ENCODE measurements around the gene HPRT1. TPM values are rescaled to one million over a fixed set of nuclear protein-coding genes. Genes with fewer than 3 reads are reported as not detected.

HPRT1 gene
- total RNA-seq, 1 donor from 2014 or later, result 15.2 TPM

DNA sequence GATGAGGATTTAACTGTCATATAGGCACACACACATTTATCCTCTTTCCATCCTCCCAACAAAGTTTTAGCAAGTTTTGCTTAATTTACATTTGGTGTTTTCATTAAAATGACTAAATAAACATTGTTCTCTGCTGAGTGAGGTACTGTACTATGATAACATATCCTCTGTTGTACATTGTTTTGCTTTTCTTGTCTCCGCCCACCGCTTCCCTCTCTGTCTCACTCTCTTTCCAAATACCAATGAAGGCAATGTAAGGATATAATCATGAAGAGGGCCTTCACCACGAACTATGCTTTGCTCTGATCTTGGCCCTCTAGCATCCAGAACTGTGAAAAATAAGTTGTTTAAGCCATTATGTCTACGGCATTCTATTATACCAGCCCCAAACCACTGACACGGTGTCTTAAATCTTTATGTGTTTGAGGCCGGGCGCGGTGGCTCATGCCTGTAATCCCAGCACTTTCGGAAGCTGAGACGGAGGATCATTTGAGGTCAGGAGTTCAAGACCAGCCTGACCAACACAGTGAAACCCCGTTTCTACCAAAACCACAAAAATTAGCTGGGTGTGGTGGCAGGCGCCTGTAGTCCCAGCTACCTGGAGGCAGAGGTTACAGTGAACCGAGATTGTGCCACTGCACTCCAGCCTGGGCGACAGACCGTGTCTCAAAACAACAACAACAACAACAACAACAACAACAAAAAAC, 65.3 kb downstream of the HPRT1 start:
- no peaks in the 10 kb centered on the region for H3K27me3 ChIP-seq
- no peak overlapping the region for H3K4me3 ChIP-seq
- H3K4me1 ChIP-seq, result no peaks in the 10 kb centered on the region
- no peak overlapping the region for H3K27ac ChIP-seq
- H3K9me3 ChIP-seq, result no peaks in the 10 kb centered on the region
- DNase-seq (no peak), ATAC-seq (no peak)
- intact Hi-C loops (cut with DNase I), result no loop called here
- no peaks in the 10 kb centered on the region for H3K36me3 ChIP-seq
- TF ChIP-seq, protein P1, sequence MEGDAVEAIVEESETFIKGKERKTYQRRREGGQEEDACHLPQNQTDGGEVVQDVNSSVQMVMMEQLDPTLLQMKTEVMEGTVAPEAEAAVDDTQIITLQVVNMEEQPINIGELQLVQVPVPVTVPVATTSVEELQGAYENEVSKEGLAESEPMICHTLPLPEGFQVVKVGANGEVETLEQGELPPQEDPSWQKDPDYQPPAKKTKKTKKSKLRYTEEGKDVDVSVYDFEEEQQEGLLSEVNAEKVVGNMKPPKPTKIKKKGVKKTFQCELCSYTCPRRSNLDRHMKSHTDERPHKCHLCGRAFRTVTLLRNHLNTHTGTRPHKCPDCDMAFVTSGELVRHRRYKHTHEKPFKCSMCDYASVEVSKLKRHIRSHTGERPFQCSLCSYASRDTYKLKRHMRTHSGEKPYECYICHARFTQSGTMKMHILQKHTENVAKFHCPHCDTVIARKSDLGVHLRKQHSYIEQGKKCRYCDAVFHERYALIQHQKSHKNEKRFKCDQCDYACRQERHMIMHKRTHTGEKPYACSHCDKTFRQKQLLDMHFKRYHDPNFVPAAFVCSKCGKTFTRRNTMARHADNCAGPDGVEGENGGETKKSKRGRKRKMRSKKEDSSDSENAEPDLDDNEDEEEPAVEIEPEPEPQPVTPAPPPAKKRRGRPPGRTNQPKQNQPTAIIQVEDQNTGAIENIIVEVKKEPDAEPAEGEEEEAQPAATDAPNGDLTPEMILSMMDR (IDR thresholded peaks at IDR 0.05), result no peak

DNA sequence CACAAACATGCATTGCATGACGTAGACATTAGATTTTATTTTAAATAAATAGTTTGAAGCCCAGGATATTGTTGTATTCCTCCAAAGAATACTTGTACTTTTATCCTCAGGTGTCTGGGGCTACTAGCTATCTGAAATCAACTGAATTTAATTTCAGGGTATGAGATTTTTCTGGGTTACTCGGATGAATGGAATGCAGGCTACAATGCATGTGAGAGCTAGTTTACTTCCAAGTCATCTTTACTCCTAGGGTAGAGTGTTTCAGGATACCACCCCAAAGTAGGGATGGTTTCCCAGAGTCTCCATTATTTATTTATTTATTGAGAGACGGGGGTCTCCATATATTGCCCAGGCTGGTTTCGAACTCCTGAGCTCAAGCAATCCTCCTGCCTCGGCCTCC, 66.4 kb downstream of the HPRT1 start:
- intact Hi-C loops (cut with DNase I), result no loop called here
- no peaks in the 10 kb centered on the region for H3K4me1 ChIP-seq
- H3K27me3 ChIP-seq, result no peaks in the 10 kb centered on the region
- DNase-seq (no peak), ATAC-seq (no peak)
- no peaks in the 10 kb centered on the region for H3K9me3 ChIP-seq
- H3K4me3 ChIP-seq, result no peak overlapping the region
- TF ChIP-seq, protein P1 (IDR thresholded peaks at IDR 0.05), result no peak
- no peak overlapping the region for H3K27ac ChIP-seq
- H3K36me3 ChIP-seq, result no peaks in the 10 kb centered on the region

DNA sequence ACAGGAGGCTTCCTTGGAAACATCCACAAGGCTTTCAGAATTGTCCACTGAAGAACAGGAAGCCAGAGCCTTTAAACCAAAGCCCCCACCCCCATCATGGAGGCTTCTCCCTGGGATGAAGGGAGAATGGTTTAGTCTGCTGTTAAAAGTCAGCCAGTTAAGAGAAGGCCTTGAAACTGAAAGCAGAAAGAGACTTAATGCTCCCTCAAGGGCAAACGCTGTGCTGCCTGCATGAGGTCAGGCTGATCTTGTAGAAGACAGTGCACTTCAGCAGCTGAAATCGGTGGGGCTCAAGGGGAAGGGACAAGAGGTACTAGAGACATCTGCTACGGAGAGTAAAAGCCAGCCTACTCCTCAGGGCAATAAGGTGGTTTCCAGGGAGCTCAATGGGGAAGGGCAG, 69.0 kb downstream of the HPRT1 start:
- no peak overlapping the region for H3K27ac ChIP-seq
- intact Hi-C loops (cut with DNase I), result no loop called here
- TF ChIP-seq, protein P1 (IDR thresholded peaks at IDR 0.05), result no peak
- no peaks in the 10 kb centered on the region for H3K27me3 ChIP-seq
- ATAC-seq, result no peak
- no peaks in the 10 kb centered on the region for H3K9me3 ChIP-seq
- H3K4me1 ChIP-seq, result no peaks in the 10 kb centered on the region
- H3K4me3 ChIP-seq, result no peak overlapping the region
- no peaks in the 10 kb centered on the region for H3K36me3 ChIP-seq
- DNase-seq, result no peak

DNA sequence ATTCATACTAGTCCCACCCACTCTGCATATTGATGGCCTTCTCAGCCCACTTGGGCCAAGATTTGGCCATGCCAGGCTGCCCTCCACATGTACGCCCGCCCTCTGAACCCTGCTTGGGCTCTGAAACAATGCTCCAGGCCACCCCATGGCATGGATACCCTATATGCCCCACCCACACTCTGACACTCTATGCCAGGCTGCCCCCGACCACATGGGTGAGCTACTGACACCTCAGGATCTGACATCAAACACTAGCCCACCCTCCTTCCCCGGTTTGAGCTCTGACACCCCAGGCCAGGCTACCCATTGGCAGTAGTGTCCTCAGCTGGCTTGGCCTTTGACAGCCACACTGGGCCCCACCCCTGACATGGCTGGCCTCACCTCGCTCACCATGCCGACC, 69.5 kb downstream of the HPRT1 start:
- intact Hi-C loops (cut with DNase I), result no loop called here
- H3K27me3 ChIP-seq, result no peaks in the 10 kb centered on the region
- TF ChIP-seq, protein P1 (IDR thresholded peaks at IDR 0.05), result no peak
- ATAC-seq (no peak), DNase-seq (no peak)
- no peaks in the 10 kb centered on the region for H3K9me3 ChIP-seq
- H3K36me3 ChIP-seq, result no peaks in the 10 kb centered on the region
- H3K4me1 ChIP-seq, result no peaks in the 10 kb centered on the region
- no peak overlapping the region for H3K4me3 ChIP-seq
- no peak overlapping the region for H3K27ac ChIP-seq

DNA sequence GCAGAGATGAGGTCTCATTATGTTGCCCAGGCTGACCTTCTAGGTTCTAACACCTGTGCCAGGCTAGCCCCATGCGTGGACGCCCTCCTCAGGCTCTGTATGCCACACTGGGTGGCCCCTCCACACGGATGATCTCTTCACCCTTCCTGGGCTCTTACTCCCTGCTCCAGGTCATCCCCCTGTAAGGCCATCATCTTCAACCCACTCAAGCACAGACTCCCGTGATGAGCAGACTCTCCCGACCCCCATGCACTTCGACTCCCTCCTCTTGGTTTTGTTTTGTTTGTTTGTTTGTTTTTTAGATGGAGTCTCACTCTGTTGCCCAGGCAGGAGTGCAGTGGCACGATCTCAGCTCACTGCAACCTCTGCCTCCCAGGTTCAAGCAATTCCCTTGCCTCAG, 70.9 kb downstream of the HPRT1 start:
- no peaks in the 10 kb centered on the region for H3K9me3 ChIP-seq
- TF ChIP-seq, protein P1 (IDR thresholded peaks at IDR 0.05), result no peak
- no peaks in the 10 kb centered on the region for H3K36me3 ChIP-seq
- no peaks in the 10 kb centered on the region for H3K27me3 ChIP-seq
- DNase-seq (no peak), ATAC-seq (no peak)
- no peak overlapping the region for H3K4me3 ChIP-seq
- no peak overlapping the region for H3K27ac ChIP-seq
- intact Hi-C loops (cut with DNase I), result no loop called here
- H3K4me1 ChIP-seq, result no peaks in the 10 kb centered on the region

DNA sequence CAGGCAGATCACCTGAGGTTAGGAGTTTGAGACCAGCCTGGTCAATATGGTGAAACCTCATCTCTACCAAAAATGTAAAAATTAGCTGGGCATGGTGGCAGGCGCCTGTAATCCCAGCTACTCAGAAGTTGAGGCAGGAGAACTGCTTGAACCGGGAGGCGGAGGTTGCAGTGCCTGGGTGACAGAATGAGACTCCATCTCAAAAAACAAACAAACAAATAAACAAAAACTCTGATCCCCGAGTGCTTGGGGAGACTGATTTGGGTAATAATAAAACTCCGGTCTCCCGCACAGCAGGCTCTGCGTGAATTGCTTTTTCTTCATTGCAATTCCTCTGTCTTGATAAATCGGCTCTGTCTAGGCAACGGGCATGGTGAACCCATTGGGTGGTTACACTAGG, 73.4 kb downstream of the HPRT1 start:
- ATAC-seq (no peak), DNase-seq (no peak)
- intact Hi-C loops (cut with DNase I), result no loop called here
- H3K4me1 ChIP-seq, result no peaks in the 10 kb centered on the region
- no peak overlapping the region for H3K4me3 ChIP-seq
- H3K9me3 ChIP-seq, result no peaks in the 10 kb centered on the region
- TF ChIP-seq, protein P1 (IDR thresholded peaks at IDR 0.05), result no peak
- no peaks in the 10 kb centered on the region for H3K27me3 ChIP-seq
- H3K27ac ChIP-seq, result no peak overlapping the region
- no peaks in the 10 kb centered on the region for H3K36me3 ChIP-seq

Measured in upper lobe of right lung (tissue), 1 donor.